Lung (tissue), 12 donors: ENCODE measurements around the gene TACC3. TPM values are rescaled to one million over a fixed set of nuclear protein-coding genes. Genes with fewer than 3 reads are reported as not detected.

Source experiments
- ATAC-seq: fragments of 200-7000 bp; cut with Tn5 transposase; one replicate; pipeline ENCODE4 v1.9.1; 2020; ENCODE audit warnings: moderate number of reproducible peaks; ENCODE audit not compliant: insufficient read depth, low FRiP score
- DNase-seq, 3 donors: peaks; one replicate each; pipeline ENCODE4 v3.0.0-alpha.2; 2013 to 2017
- H3K27ac ChIP-seq, 2 donors: one replicate each; pipeline ENCODE4 v1.5.1; 2013; ENCODE audit warnings: mild to moderate bottlenecking in 2 of 2, moderate library complexity in 2 of 2, control low read depth in 1 of 2, inconsistent platforms in 1 of 2, low read depth in 1 of 2, low read length in 1 of 2
- H3K27me3 ChIP-seq, 3 donors: one replicate each; pipeline ENCODE4 v1.5.1; 2013; ENCODE audit warnings: low read length in 2 of 3; ENCODE audit not compliant: control insufficient read depth in 3 of 3, insufficient read depth in 3 of 3
- H3K36me3 ChIP-seq, 4 donors: one replicate each; pipeline ENCODE4 v1.5.1; 2013; ENCODE audit warnings: low read length in 4 of 4, mild to moderate bottlenecking in 1 of 4, moderate library complexity in 1 of 4; ENCODE audit not compliant: control insufficient read depth in 4 of 4, insufficient read depth in 4 of 4
- H3K4me1 ChIP-seq, 5 donors: one replicate each; pipeline ENCODE4 v1.5.1; 2013; ENCODE audit warnings: low read length in 5 of 5, mild to moderate bottlenecking in 2 of 5, moderate library complexity in 1 of 5; ENCODE audit not compliant: control insufficient read depth in 5 of 5, insufficient read depth in 5 of 5
- H3K4me3 ChIP-seq: one replicate; pipeline ENCODE4 v1.5.1; 2013; ENCODE audit warnings: mild to moderate bottlenecking, control low read depth, moderate library complexity
- H3K9ac ChIP-seq, 2 donors: one replicate each; pipeline ENCODE4 v1.5.1; 2013; ENCODE audit warnings: low read length in 2 of 2, control low read depth in 1 of 2; ENCODE audit not compliant: insufficient read depth in 1 of 2
- H3K9me3 ChIP-seq, 4 donors: one replicate each; pipeline ENCODE4 v1.5.1; 2013; ENCODE audit warnings: low read length in 3 of 4, mild to moderate bottlenecking in 1 of 4, moderate library complexity in 1 of 4; ENCODE audit not compliant: control insufficient read depth in 4 of 4, insufficient read depth in 3 of 4
- CTCF ChIP-seq: IDR thresholded peaks from 2 replicates; pipeline ENCODE4 v1.5.1; 2012; ENCODE audit warnings: mild to moderate bottlenecking; ENCODE audit errors: control extremely low read depth, extremely low read depth
- WGBS, 2 donors: extraction: QIAGEN DNeasy Blood & Tissue Kit; methylation state at CpG; one replicate each; pipeline ENCODE4 v1.1.7; 2013; 5-methylcytosine and 5-hydroxymethylcytosine counted together
- polyA plus RNA-seq, 2 donors: library from polyadenylated mRNA; stranded (reverse); fragments of 200-250 nt; gene quantifications; one replicate each; pipeline ENCODE4 v1.2.1, GENCODE V29; 2013
- total RNA-seq, 2 donors: library from RNA; depleted of rRNA in 1 of 2; stranded (reverse); fragments of >200 nt in 1 of 2; gene quantifications; one replicate each; pipeline ENCODE4 v1.2.1, GENCODE V29; 2014 to 2021
- donor health status: control.
- donor health status: control.
- donor health status: Bipolar disorder and iron deficiency.
- donor health status: healthy.
- donor health status: DM: yes; HTN: yes; CAD: no.

The TACC3 gene
- total and polyA plus RNA-seq, 4 donors = 13.8 to 22.1 (median 18.5) TPM

- Histone ChIP-seq H3K27me3 (no peaks in the 10 kb centered on the region), H3K4me1 (peaks cover 0 to 32% (median 23%) of the 10 kb centered on the region in 5 donors), H3K36me3 (no peaks in the 10 kb centered on the region), H3K9me3 (no peaks in the 10 kb centered on the region), H3K4me3 (no peak overlapping the region), H3K9ac (no peak overlapping the region), H3K27ac (no peak overlapping the region)
- ATAC-seq (no peak), DNase-seq (no peak)
- WGBS, 2 donors = 59 to 70% methylated on average over 17 to 18 of the region's 18 CpGs
- no peak for TF ChIP-seq CTCF
Measured at GRCh38 chr4:1756079-1756478, 34.8 kb downstream of the TACC3 start.

DNA sequence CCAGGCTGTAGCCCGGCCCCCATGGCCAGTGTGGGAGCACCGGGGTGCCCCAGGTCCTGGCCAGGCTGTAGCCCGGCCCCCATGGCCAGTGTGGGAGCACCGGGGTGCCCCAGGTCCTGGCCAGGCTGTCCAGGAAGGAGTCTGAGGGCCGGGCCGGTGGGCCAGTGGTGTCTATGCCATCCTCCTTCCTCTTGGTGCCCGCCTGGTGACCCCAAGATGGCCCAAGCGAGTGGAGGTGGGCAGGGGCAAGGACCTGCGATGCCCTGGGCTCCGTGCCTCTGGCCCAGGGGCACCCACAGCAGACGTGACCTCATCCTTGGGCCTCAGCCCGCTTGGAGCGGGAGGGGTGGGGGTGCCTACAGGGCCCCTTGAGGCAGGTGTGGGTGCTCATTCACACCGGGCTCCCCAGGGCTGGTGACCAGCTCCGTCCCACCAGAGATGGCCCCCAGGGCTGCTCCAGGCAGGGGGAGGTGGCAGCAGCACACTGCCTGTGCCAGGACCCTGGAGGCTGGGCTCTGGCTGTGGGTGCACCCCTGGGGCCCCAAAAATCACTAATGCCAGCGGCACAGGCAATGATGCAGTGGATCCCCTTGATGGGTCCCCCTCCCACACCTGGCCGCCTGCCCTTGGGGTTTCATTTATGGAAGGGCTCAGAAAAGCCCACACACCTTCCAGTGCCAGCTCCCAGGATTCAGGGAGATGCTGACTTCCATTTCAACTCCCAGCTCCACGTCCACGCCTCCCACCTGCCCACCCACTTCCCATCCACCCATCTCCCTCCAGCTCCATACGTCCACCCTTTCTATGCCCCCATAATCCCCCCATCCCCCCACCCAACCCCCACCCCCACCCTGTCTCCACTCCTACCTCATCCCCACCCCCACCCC lies 35.8 kb downstream of the TACC3 start:
- DNase-seq (no peak), ATAC-seq (no peak)
- Histone ChIP-seq H3K9ac (no peak overlapping the region), H3K4me1 (peaks cover 0 to 26% (median 23%) of the 10 kb centered on the region in 5 donors), H3K36me3 (no peaks in the 10 kb centered on the region), H3K4me3 (no peak overlapping the region), H3K27me3 (no peaks in the 10 kb centered on the region), H3K27ac (no peak overlapping the region), H3K9me3 (no peaks in the 10 kb centered on the region)
- no peak for TF ChIP-seq CTCF
- 87 to 88% methylated on average over 16 to 20 of the region's 20 CpGs for WGBS, 2 donors

- H3K9ac ChIP-seq = no peak overlapping the region
- ATAC-seq = no peak
- H3K9me3 ChIP-seq = no peaks in the 10 kb centered on the region
- WGBS, 2 donors = 69 to 77% methylated on average over 16 to 17 of the region's 17 CpGs
- peaks cover 0 to 21% (median 19%) of the 10 kb centered on the region in 5 donors for H3K4me1 ChIP-seq
- no peaks in the 10 kb centered on the region for H3K36me3 ChIP-seq
- TF ChIP-seq CTCF = no peak
- no peak overlapping the region for H3K27ac ChIP-seq
- H3K27me3 ChIP-seq = no peaks in the 10 kb centered on the region
- no peak for DNase-seq
- no peak overlapping the region for H3K4me3 ChIP-seq
Measured at GRCh38 chr4:1757836-1758235, 36.5 kb downstream of the TACC3 start.
